OCI-LY7 (cell line): Measurements from ENCODE around the gene ANKS4B.

Source experiments
- EZH2phosphoT487 ChIP-seq: fragments of 200-600 bp; sonication (generic); IDR thresholded peaks from 2 replicates; pipeline ENCODE4 v1.6.1; 2018; ENCODE audit warnings: low read depth, borderline replicate concordance, mild to moderate bottlenecking, mixed run types, antibody characterized with exemption, low read length, moderate library complexity, mixed read lengths
- TF ChIP-seq, protein P1 (sequence below): fragments of 200-600 bp; sonication (generic); conservative IDR thresholded peaks from 2 replicates; pipeline ENCODE4 v1.5.1; 2014; ENCODE audit warnings: mild to moderate bottlenecking, antibody characterized with exemption, low read length, moderate library complexity, mixed read lengths

- TF ChIP-seq, protein P1, sequence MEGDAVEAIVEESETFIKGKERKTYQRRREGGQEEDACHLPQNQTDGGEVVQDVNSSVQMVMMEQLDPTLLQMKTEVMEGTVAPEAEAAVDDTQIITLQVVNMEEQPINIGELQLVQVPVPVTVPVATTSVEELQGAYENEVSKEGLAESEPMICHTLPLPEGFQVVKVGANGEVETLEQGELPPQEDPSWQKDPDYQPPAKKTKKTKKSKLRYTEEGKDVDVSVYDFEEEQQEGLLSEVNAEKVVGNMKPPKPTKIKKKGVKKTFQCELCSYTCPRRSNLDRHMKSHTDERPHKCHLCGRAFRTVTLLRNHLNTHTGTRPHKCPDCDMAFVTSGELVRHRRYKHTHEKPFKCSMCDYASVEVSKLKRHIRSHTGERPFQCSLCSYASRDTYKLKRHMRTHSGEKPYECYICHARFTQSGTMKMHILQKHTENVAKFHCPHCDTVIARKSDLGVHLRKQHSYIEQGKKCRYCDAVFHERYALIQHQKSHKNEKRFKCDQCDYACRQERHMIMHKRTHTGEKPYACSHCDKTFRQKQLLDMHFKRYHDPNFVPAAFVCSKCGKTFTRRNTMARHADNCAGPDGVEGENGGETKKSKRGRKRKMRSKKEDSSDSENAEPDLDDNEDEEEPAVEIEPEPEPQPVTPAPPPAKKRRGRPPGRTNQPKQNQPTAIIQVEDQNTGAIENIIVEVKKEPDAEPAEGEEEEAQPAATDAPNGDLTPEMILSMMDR: no peak
- no peak for TF ChIP-seq EZH2phosphoT487
Measured at GRCh38 chr16:21250072-21250923, 16.8 kb downstream of the ANKS4B start.
